ENCODE measurements around the gene ABCG5. TPM values are rescaled to one million over a fixed set of nuclear protein-coding genes. Genes with fewer than 3 reads are reported as not detected.

Gene ABCG5
- total RNA-seq = not detected in 2 replicates

DNA sequence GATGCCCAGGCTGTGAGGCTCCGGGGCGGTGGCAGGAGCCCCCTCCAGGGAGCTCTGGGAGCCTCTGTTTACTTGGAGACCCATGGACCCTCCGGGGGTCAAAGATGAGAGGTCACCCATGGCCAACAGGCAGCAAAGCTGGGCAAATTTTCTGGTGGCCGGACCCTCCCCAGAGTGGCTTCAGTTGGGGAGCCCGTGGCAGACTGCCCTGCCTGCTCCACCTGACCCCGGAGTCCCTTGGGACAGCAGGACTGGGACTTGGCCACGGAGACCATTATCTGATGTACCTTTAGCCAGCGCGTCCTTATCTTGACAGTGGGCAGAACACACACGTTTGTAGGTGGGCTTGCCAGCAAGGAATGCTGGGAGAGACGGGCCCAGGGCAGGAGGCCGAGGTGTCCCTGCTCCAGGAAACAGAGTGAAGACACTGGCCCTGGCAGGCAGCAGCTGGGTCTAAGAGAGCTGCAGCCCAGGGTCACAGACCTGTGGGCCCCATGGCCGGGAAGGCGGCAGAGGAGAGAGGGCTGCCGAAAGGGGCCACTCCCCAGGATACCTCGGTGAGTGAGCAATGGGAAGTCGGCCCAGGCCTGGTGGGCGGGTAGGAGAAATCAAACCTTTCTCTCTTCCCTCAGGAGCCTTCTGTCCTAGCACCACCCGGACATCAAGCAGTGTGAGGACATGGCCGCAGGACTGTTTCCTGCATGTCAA is at the start of gene ABCG5, which contains the start of gene ABCG8:
Gene ABCG5 (minus strand): TSS at position 280 of the 708 bp plus-strand sequence. CDS start 160 bp downstream, at position 120.
Gene ABCG8 (plus strand): TSS at position 412 of the 708 bp plus-strand sequence. CDS start 83 bp downstream, at position 495.

DNA sequence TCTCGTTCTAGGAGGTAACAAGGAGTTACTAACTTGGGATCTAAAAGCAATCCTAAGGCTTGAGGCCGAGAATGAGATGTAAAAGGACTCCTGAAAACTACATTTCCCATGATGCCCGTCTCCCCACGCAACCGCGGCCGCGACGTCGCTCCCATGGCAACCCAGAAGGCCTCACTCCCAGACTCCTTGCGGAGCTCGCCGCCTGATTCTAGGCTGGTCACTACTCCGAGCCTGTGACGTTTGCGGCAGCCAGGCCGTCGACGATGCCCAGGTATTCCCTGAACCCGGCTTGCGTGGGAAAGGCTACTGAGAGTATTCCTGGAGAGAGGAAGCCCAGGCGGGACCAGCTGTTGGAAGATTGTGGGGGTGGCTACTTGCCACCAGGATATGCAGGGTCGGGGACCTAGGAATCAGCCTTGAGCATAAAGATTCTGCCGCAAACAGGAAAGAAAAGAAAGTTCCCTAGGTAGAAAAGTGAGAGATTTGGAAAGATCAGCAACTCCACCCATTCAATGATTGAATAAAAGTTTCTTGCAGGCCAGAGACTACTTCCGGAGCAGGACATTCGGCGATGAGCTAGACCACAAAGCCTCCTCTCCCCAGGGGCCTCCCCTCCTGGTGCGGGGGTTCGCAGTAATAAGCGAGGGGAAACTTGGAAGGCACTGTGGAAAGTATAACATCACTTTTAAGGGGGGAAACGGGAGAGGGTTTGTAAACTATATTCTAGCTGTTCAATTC is 64.6 kb downstream of the ABCG5 start, which contains the start of gene DYNC2LI1:
Gene DYNC2LI1 (plus strand): TSS at position 164 of the 738 bp plus-strand sequence. CDS start 100 bp downstream, at position 264.

Other genes starting within 250 kb of the ABCG5 start
- gene THADA, start 242.8 kb downstream of the ABCG5 start, total RNA-seq = 11.8 and 13.4 TPM in 2 replicates
- 1.3 TPM in 2 replicates for gene PLEKHH2, start 201.6 kb downstream of the ABCG5 start, total RNA-seq
- 0.08 TPM in 1 of 2 replicates, not detected in the other for gene C1GALT1C1L, start 162.4 kb downstream of the ABCG5 start, total RNA-seq
- gene DYNC2LI1, start 64.8 kb downstream of the ABCG5 start, total RNA-seq = 13.7 and 16.4 TPM in 2 replicates
- gene ABCG8, start 132 bp upstream of the ABCG5 start, total RNA-seq = not detected in 2 replicates
- 41.7 and 43.9 TPM in 2 replicates for gene LRPPRC, start 157.2 kb upstream of the ABCG5 start, total RNA-seq

Measured in hair follicular keratinocyte (primary cell).